GM18507 (cell line): Measurements from ENCODE around the gene PSD.

ENCODE experiments used
- DNase-seq: peaks from one replicate; pipeline ENCODE4 v3.0.0; 2011; ENCODE audit warnings: low read depth; ENCODE audit not compliant: insufficient read length; ENCODE audit errors: extremely low spot score
- FAIRE-seq: peaks from 2 replicates; lab custom pipeline; 2011; peaks lifted over from hg19 to GRCh38; lab: Jason Lieb, UNC

Gene PSD

GRCh38 chr10:102449321-102450123, 30.9 kb upstream of the PSD start:
- FAIRE-seq (peak; percentile 86), DNase-seq (no peak)

- FAIRE-seq (no peak), DNase-seq (no peak)
These were observed 26.3 kb upstream of the PSD start for GRCh38 chr10:102444851-102445250.

- DNase-seq (no peak), FAIRE-seq (no peak)
These were observed 19.8 kb upstream of the PSD start for GRCh38 chr10:102438374-102438773.

- no peak for DNase-seq
- no peak for FAIRE-seq
These were observed 18.9 kb upstream of the PSD start for GRCh38 chr10:102437515-102437914.

GRCh38 chr10:102436312-102436711, 17.7 kb upstream of the PSD start:
- DNase-seq: no peak

GRCh38 chr10:102435529-102436233, 17.1 kb upstream of the PSD start:
- FAIRE-seq (no peak), DNase-seq (no peak)

More at GRCh38 chr10:102436312-102436711, 17.7 kb upstream of the PSD start:
- no peak for FAIRE-seq

- no peak for DNase-seq
- FAIRE-seq: no peak
These were observed 16.5 kb upstream of the PSD start for GRCh38 chr10:102435133-102435497.

GRCh38 chr10:102434394-102435132, 16.0 kb upstream of the PSD start:
- DNase-seq (no peak), FAIRE-seq (no peak)

GRCh38 chr10:102433619-102434046, 15.0 kb upstream of the PSD start:
- DNase-seq (no peak), FAIRE-seq (no peak)

- DNase-seq (peak; percentile 89), FAIRE-seq (peak; percentile 97)
These were observed 13.8 kb upstream of the PSD start, which contains the start of gene CUEDC2 for GRCh38 chr10:102432162-102432950. Gene CUEDC2, minus strand, starts transcription at chr10:102432574. Its CDS starts 7,386 bp downstream, at chr10:102425188.

- FAIRE-seq (no peak), DNase-seq (no peak)
These were observed 13.0 kb upstream of the PSD start for GRCh38 chr10:102431452-102432124.

- FAIRE-seq: no peak
- no peak for DNase-seq
These were observed 10.9 kb upstream of the PSD start for GRCh38 chr10:102429468-102429867.

- FAIRE-seq: no peak
- no peak for DNase-seq
These were observed 8.3 kb upstream of the PSD start for GRCh38 chr10:102426803-102427287.

GRCh38 chr10:102425444-102425843, 6.9 kb upstream of the PSD start:
- DNase-seq (no peak), FAIRE-seq (no peak)

- no peak for FAIRE-seq
- DNase-seq: no peak
These were observed 6.3 kb upstream of the PSD start for GRCh38 chr10:102424916-102425315.

GRCh38 chr10:102424145-102424544, 5.6 kb upstream of the PSD start:
- no peak for DNase-seq
- no peak for FAIRE-seq

GRCh38 chr10:102423372-102423968, 4.9 kb upstream of the PSD start:
- DNase-seq: no peak
- FAIRE-seq: no peak

GRCh38 chr10:102422545-102423129, 4.1 kb upstream of the PSD start:
- FAIRE-seq (peak; percentile 84), DNase-seq (no peak)
